B cell (primary cell): ENCODE data around the gene ZSCAN9. TPM values are rescaled to one million over a fixed set of nuclear protein-coding genes. Genes with fewer than 3 reads are reported as not detected.

Experiments used
- ATAC-seq: fragments of 200-7000 bp; cut with Tn5 transposase; one replicate; pipeline ENCODE4 v1.10.0; 2021; ENCODE audit warnings: low read depth, mild to moderate bottlenecking, moderate number of reproducible peaks, moderate library complexity
- CTCF ChIA-PET: fragments of 350-600 bp; sonication (Branson Sonifier 250); formaldehyde crosslinking; loops from one replicate; lab custom pipeline; 2021; ENCODE audit warnings: antibody characterized with exemption, inconsistent platforms; lab: Charles Lee
- POLR2A ChIA-PET: fragments of 350-600 bp; sonication (Branson Sonifier 250); formaldehyde crosslinking; loops from one replicate; lab custom pipeline; 2021; ENCODE audit warnings: antibody characterized with exemption; lab: Charles Lee
- DNase-seq: peaks from one replicate; pipeline ENCODE4 v3.0.0; 2013
- H2AFZ ChIP-seq: 2 replicates; pipeline ENCODE4 v1.6.1; 2012; ENCODE audit warnings: mild to moderate bottlenecking, low read depth, low read length; ENCODE audit not compliant: insufficient read depth, poor library complexity, severe bottlenecking
- H3K27ac ChIP-seq, 2 donors: 1 replicate in 1 of 2; 2 replicates in 1 of 2; pipeline ENCODE4 v1.5.1; 2012 to 2013; ENCODE audit warnings: low read length in 2 of 2, mild to moderate bottlenecking in 2 of 2, moderate library complexity in 1 of 2
- H3K27me3 ChIP-seq, 4 experiments: fragments of 200-600 bp in 1 of 4; sonication (generic) in 1 of 4; replicated peaks in 1 of 4; 1 replicate in 2 of 4; 2 replicates in 2 of 4; pipeline versions ENCODE4 v1.6.1 to v1.7.0; 2013 to 2016; ENCODE audit warnings: low read length in 3 of 4, mild to moderate bottlenecking in 2 of 4, mixed read lengths in 1 of 4, moderate library complexity in 1 of 4; ENCODE audit not compliant: insufficient read depth in 4 of 4, control insufficient read depth in 3 of 4; ENCODE audit errors: control extremely low read depth in 1 of 4
- H3K36me3 ChIP-seq, 2 experiments: replicated peaks in 1 of 2; 1 replicate in 1 of 2; 2 replicates in 1 of 2; pipeline versions ENCODE4 v1.6.1 to v1.7.1; 2013; ENCODE audit warnings: low read length in 1 of 2; ENCODE audit not compliant: insufficient read depth in 2 of 2, control insufficient read depth in 1 of 2; ENCODE audit errors: control extremely low read depth in 1 of 2, extremely low read depth in 1 of 2
- H3K4me1 ChIP-seq, 2 donors: fragments of 200-600 bp in 1 of 2; sonication (generic) in 1 of 2; 1 replicate in 1 of 2; 2 replicates in 1 of 2; pipeline versions ENCODE4 v1.5.1 to v1.6.1; 2013 to 2017; ENCODE audit warnings: low read length in 2 of 2; ENCODE audit not compliant: control insufficient read depth in 2 of 2, insufficient read depth in 2 of 2
- H3K4me2 ChIP-seq: replicated peaks from 2 replicates; pipeline ENCODE3; 2012; ENCODE audit warnings: mild to moderate bottlenecking, low read depth, low read length; ENCODE audit not compliant: poor library complexity, severe bottlenecking
- H3K4me3 ChIP-seq, 5 experiments: fragments of 200-600 bp in 1 of 5; sonication (generic) in 1 of 5; 1 replicate in 3 of 5; 2 replicates in 2 of 5; pipeline versions ENCODE4 v1.5.1 to v1.7.0; 2011 to 2016; ENCODE audit warnings: low read length in 4 of 5, mild to moderate bottlenecking in 4 of 5, low read depth in 2 of 5, control low read depth in 1 of 5, moderate library complexity in 1 of 5; ENCODE audit not compliant: insufficient read depth in 1 of 5; ENCODE audit errors: control extremely low read depth in 1 of 5, extremely low read depth in 1 of 5
- H3K79me2 ChIP-seq: fragments of 200-600 bp; sonication (generic); one replicate; pipeline ENCODE4 v1.6.0; 2016; ENCODE audit warnings: low read length; ENCODE audit not compliant: control insufficient read depth, insufficient read depth
- H3K9ac ChIP-seq: fragments of 200-600 bp; sonication (generic); 2 replicates; pipeline ENCODE4 v1.6.1; 2017; ENCODE audit warnings: mild to moderate bottlenecking, low read length, moderate library complexity
- H3K9me3 ChIP-seq, 3 donors: one replicate each; pipeline versions ENCODE4 v1.6.1 to v1.7.1; 2013; ENCODE audit warnings: low read length in 2 of 3; ENCODE audit not compliant: control insufficient read depth in 2 of 3, insufficient read depth in 1 of 3; ENCODE audit errors: control extremely low read depth in 1 of 3
- H4K20me1 ChIP-seq: 2 replicates; pipeline ENCODE4 v1.6.0; 2012; ENCODE audit warnings: mild to moderate bottlenecking, low read length; ENCODE audit not compliant: insufficient read depth, control insufficient read depth, poor library complexity, severe bottlenecking
- H3K27ac Mint-ChIP-seq: one replicate; pipeline ENCODE4 v1.8.0; 2021; ENCODE audit warnings: mixed read lengths
- H3K27me3 Mint-ChIP-seq: one replicate; pipeline ENCODE4 v1.8.0; 2021; ENCODE audit warnings: mixed read lengths
- H3K4me1 Mint-ChIP-seq: one replicate; pipeline ENCODE4 v1.8.0; 2021; ENCODE audit warnings: mixed read lengths
- H3K4me3 Mint-ChIP-seq: one replicate; pipeline ENCODE4 v1.8.0; 2021; ENCODE audit warnings: mixed read lengths
- H3K9me3 Mint-ChIP-seq: one replicate; pipeline ENCODE4 v1.8.0; 2022; ENCODE audit warnings: mixed read lengths; ENCODE audit not compliant: insufficient read depth
- EZH2 ChIP-seq: IDR thresholded peaks from 2 replicates; pipeline ENCODE4 v1.6.1; 2012; ENCODE audit warnings: borderline replicate concordance, low read depth, mild to moderate bottlenecking, moderate library complexity, low read length; ENCODE audit not compliant: insufficient read depth, poor library complexity, severe bottlenecking
- WGBS: methylation state at CpG from one replicate; pipeline ENCODE4 v1.1.5; 2013; ENCODE audit warnings: missing lambda C conversion rate; ENCODE audit not compliant: insufficient coverage; 5-methylcytosine and 5-hydroxymethylcytosine counted together
- intact Hi-C: fragments of 100-400 bp; cut with micrococcal nuclease; formaldehyde crosslinking; loops from one replicate; pipeline ENCODE4 v1.10.0; 2022
- polyA plus RNA-seq: library from polyadenylated mRNA; depleted of rRNA; stranded (reverse); fragments of >200 nt; gene quantifications from 2 replicates; pipeline ENCODE4 v1.2.3, GENCODE V29; 2012
- total RNA-seq, 2 donors: library from RNA; stranded (reverse); fragments of 120-200 nt in 1 of 2; gene quantifications; 1 replicate in 1 of 2; 2 replicates in 1 of 2; pipeline versions ENCODE4 v1.2.3 to v1.2.4, GENCODE V29; 2013 to 2022
- TF ChIP-seq, protein P1 (sequence below): fragments of 200-600 bp; IDR thresholded peaks from one replicate; pipeline ENCODE4 v1.8.0; 2022; ENCODE audit warnings: antibody characterized with exemption, mild to moderate bottlenecking

Gene ZSCAN9
- total and polyA plus RNA-seq, 2 donors (not counting 1 experiment from before 2014, with no cell fraction given), result 14.7 to 29.8 TPM

- Histone ChIP-seq H4K20me1 (no peaks in the 10 kb centered on the region), H3K36me3 (no peaks in the 10 kb centered on the region), H3K4me2 (no peak overlapping the region), H3K9ac (no peak overlapping the region), H3K4me3 (no peak overlapping the region), H2AFZ (no peak overlapping the region), H3K27me3 (peaks cover 0 to 8% (median 0%) of the 10 kb centered on the region in 4 experiments), H3K27ac (no peak overlapping the region), H3K79me2 (no peaks in the 10 kb centered on the region), H3K9me3 (peaks cover 5 to 11% (median 8%) of the 10 kb centered on the region in 3 donors), H3K4me1 (no peaks in the 10 kb centered on the region)
- WGBS, result no CpG with 5 or more reads among the region's 1 CpG
- POLR2A ChIA-PET, result no interaction called here
- peaks cover 17% of the 10 kb centered on the region for H3K9me3 Mint-ChIP-seq
- peaks cover 23% of the 10 kb centered on the region for H3K27me3 Mint-ChIP-seq
- H3K4me1 Mint-ChIP-seq, result no peaks in the 10 kb centered on the region
- H3K27ac Mint-ChIP-seq, result no peak overlapping the region
- ATAC-seq (no peak), DNase-seq (no peak)
- H3K4me3 Mint-ChIP-seq, result no peak overlapping the region
- intact Hi-C loops, result no loop called here
- CTCF ChIA-PET, result interaction anchor here (0.6 kb wide), 1 partner anchor 40 kb away, joined by 3 read pairs; the partner anchor contains the start of gene ZKSCAN8
- TF ChIP-seq, protein P1, sequence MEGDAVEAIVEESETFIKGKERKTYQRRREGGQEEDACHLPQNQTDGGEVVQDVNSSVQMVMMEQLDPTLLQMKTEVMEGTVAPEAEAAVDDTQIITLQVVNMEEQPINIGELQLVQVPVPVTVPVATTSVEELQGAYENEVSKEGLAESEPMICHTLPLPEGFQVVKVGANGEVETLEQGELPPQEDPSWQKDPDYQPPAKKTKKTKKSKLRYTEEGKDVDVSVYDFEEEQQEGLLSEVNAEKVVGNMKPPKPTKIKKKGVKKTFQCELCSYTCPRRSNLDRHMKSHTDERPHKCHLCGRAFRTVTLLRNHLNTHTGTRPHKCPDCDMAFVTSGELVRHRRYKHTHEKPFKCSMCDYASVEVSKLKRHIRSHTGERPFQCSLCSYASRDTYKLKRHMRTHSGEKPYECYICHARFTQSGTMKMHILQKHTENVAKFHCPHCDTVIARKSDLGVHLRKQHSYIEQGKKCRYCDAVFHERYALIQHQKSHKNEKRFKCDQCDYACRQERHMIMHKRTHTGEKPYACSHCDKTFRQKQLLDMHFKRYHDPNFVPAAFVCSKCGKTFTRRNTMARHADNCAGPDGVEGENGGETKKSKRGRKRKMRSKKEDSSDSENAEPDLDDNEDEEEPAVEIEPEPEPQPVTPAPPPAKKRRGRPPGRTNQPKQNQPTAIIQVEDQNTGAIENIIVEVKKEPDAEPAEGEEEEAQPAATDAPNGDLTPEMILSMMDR, result no peak
- TF ChIP-seq EZH2, result no peak
Observed at GRCh38 chr6:28182255-28182654, 42.8 kb upstream of the ZSCAN9 start.

- H3K27ac Mint-ChIP-seq, result no peak overlapping the region
Observed at GRCh38 chr6:28188111-28188979, 36.7 kb upstream of the ZSCAN9 start.

More at GRCh38 chr6:28188111-28188979, 36.7 kb upstream of the ZSCAN9 start:
- no peaks in the 10 kb centered on the region for H3K79me2 ChIP-seq
- H3K4me1 ChIP-seq, result no peaks in the 10 kb centered on the region
- H2AFZ ChIP-seq, result no peak overlapping the region
- no peak overlapping the region for H3K4me2 ChIP-seq
- H3K9ac ChIP-seq, result no peak overlapping the region
- intact Hi-C loops, result no loop called here
- Mint-ChIP-seq H3K4me1 (no peaks in the 10 kb centered on the region), H3K27me3 (peaks cover 4% of the 10 kb centered on the region), H3K9me3 (peaks cover 30% of the 10 kb centered on the region), H3K4me3 (no peak overlapping the region)
- no peak overlapping the region for H3K27ac ChIP-seq
- H3K9me3 ChIP-seq, result peaks cover 25 to 47% (median 40%) of the 10 kb centered on the region in 3 donors
- H3K27me3 ChIP-seq, result peaks cover 0 to 11% (median 0%) of the 10 kb centered on the region in 4 experiments
- no peaks in the 10 kb centered on the region for H3K36me3 ChIP-seq
- ATAC-seq (no peak), DNase-seq (no peak)
- 100% methylated on average over 1 of the region's 6 CpGs for WGBS
- POLR2A ChIA-PET, result no interaction called here
- CTCF ChIA-PET, result no interaction called here
- TF ChIP-seq EZH2, result no peak
- TF ChIP-seq, protein P1, result no peak
- no peaks in the 10 kb centered on the region for H4K20me1 ChIP-seq
- H3K4me3 ChIP-seq, result no peak overlapping the region
